NCI-H1930 (cell line): Measurements from ENCODE around the gene ACP4.

ENCODE experiments used
- DNase-seq, 2 experiments: peaks; one replicate each; lab custom pipeline; 2025; lab: John Stamatoyannopoulos, UW

Gene ACP4

DNA sequence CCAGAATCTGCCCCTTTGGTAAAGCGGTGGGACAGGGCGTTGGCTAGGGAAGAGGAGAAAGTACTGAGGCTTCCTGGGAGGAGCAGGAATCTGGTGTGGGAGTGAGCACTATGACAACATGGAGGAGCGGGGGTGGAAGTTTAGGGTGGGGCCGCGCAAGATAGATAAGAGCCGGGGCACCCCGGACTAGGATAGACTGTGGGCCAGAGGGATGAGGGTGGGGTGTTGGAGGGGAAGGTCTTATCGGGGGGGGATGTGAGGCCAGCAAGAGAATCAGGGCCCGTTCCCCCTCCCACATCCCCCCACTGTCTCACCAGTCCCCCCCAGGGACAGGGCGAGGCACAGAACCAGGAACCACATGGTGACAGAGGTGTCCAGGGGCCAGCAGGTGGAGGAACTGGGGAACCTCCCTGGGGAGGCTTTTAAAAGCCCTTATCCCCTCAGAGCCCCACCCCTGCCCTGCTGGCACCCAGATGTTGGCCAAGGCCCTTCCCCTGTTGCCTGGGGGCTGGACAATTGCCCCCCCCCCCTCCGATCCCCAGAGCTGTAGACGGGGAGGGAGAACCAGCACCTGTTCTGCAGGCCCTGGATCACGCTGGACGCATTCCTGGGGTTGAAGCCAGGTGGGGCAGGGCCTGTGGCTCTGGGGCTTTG is 33.3 kb downstream of the ACP4 start, which contains the start of gene KLK1:
Gene KLK1, minus strand, starts transcription at position 399 of the 654 bp plus-strand sequence. Its CDS starts 39 bp downstream, at position 360.
- no peak for DNase-seq

DNA sequence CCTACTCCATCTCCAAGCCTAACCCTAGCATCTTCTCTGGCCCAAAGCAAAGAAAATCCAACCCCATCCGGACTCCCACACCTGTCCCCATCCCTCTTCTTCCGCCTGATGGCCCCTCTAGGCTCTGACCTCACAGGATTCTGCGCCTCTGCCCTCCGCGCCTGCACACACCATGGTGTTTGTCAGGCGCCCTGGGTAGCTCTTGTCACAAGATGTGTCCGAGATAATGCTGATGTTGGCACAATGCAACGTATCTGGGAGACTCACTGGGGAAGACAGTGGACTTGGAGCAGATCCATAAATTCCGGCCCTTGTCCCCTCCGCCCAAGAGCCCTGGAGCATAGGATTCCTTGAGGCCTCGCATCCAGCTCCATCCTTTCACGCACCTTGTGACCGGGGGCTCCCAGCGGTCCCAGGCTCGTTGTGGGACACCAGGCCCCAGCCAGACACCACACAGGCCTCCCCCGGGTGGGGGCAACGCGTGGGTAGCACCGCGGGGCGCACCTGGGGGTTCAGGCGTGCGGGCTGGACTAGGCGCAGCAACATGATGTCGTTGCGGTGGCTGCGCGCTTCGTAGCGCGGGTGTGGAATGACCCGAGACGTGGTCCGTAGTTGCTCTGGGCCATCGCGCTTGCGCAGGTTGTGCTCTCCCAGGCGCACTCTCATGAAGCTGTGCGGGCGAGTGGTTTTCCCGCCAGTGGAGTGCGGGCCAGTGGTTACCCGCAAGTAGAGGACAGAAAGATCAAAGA is 36.5 kb downstream of the ACP4 start:
- no peak for DNase-seq

DNA sequence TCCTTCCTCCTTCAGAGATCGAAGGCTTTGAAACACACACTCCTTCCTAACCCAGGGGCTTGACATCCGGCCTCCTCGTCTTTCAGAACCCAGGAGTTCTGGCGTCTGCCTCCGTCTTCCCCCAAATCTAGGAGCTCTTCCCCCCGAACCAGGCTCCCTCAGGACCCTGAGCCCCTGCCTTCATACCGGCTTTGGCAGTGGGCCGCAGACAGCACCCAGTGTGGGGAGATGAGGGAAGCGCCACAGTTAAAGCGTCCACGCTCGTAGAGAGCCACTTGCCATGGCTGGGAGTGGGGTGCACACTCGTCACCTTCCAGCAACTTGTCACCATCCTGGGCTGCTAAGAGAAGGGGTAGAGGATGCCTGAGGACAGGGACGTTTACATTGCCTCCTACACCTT is 37.3 kb downstream of the ACP4 start:
- DNase-seq: no peak

DNA sequence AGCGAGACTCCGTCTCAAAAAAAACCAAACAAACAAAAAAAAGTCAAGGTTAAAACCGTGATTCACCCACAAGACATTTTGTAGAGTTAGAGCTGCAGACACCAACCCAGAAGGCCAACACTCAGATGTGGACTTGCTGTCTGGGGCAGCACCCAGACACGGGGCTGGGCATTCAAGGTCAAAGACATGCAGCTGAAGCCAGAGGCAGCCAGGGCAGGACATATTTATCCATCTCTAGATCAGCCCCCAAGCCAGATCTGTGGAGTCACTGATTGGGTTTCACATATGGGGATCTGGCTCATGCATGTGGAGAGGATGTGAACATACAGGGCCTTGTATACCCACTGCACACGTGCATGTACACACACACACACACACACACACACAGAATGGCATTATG is 39.6 kb downstream of the ACP4 start:
- DNase-seq: no peak

DNA sequence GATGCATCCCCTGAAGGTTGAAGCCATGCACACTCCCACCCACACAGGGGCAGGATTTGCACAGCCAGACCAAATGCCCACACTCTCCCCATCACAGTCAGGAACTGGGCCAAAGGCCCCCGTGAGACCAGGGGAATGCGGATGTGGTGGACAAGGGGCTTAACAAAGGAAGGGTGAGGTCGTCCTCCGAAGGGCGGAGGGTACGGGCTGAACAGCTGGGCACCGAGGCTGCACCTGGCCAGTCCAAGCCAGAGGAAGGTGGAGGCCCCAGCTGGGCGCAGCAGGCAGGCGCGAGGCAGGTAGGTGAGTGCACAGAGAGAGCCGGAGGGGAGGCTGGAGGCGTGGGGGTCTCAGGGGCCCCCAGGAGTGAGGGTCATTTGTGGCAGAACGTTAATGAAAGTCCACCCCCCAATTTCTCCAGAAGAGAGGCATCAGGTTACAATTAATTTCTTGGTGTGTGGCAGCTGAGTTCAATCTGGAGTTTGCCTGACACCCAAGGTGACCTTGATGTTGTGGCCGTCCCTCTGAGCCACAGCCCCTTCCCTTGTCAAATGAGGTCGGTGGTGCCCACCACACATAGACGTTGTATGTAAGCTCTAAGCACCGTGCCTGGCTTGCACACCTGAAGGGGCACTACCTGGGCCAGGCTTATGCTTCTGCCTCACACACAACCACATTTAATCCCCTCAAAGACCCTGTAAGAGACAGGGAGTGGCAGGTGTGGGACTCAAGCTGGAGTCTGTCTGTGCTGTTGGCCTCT is 40.2 kb downstream of the ACP4 start:
- DNase-seq: no peak

DNA sequence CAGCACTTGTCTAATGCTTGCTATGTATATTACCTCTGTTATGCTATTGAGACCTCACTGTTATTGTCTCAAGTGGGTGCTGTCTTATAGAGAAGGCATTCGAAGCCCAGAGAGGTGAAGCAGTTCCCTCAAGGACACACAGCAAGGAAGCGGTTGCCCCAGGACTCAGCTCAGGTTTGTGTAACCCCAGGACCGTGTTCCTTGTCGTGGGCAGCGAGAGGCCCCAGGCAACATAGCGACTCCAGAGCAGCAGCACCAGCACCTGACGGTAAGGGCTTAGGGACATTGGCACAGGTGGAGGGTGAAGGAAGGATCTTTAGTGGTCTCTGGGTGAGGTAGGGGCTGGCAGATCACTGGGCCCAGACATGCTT is 40.8 kb downstream of the ACP4 start:
- no peak for DNase-seq

DNA sequence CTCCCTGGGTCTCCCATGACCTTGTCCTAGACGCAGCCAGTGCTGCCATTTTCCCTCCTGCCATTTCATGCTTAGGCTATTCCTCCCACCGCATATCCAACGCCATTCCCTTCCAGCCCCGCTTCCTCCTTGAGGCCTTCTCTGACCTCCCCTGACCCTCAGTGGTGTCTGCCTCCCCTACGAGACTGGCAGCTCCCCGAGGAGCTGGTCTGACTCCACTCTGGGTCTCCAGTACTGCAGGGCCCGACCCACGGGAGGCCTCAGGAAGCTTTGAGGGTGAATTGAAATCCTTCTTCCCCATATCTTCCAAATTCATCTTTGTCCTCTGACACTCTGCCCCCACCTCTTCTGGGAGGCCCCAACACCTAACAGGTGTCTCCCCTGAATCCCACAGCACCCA is 42.5 kb downstream of the ACP4 start:
- no peak for DNase-seq

DNA sequence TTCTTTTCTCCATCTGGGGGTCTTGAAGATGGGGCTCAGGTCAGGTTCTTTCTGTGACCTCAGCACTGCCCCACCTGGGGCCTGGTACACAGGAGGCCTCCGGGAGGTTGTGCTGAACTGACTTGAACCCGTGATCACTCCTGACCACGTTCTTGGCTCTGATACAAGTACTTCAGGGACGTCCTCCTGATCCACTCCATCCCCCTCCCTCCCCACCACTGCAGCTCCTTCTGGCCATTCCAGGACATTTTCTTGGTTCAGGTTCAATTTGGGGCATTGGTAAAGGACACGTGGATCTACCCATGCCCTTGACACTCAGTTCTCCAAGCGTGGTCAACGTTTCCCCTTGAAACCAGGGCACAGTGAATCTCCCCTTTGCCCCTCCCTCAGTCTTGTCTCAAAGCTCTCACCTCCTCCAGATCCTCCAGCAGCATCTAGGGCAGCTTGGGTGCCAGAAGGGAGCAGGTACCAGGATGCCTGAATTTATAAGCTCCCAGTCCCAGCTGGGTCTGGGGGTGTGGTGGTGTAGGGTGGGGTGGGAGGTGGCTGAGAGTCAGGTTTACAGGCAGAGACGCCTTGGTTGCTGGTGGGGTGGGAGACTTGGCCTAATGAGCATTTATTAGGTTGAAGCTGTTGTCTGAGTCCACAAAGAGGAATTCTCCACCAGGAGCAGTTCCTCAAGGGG is 43.0 kb downstream of the ACP4 start, which contains the start of gene KLK15:
Gene KLK15, minus strand, starts transcription at position 458 of the 685 bp plus-strand sequence. CDS start 2,082 bp downstream, outside the sequence.
- no peak for DNase-seq

DNA sequence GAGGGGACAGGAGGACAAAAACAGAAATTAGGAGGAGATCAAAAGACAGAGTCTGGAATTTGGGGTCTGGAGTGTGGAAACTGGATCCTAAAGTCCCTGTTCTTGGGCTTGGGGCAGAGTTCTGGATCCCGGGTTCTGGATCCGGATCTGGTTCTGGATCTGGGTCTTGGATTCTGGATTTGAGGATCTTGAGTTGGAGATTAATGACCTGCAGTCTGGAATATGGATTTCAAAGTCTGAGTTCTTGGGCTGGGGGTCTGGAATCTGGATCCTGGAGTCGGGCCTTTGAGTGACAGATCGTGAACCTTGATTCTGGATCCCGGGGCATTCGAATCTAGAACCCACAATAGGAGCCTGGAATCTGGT is 43.6 kb downstream of the ACP4 start:
- no peak for DNase-seq

DNA sequence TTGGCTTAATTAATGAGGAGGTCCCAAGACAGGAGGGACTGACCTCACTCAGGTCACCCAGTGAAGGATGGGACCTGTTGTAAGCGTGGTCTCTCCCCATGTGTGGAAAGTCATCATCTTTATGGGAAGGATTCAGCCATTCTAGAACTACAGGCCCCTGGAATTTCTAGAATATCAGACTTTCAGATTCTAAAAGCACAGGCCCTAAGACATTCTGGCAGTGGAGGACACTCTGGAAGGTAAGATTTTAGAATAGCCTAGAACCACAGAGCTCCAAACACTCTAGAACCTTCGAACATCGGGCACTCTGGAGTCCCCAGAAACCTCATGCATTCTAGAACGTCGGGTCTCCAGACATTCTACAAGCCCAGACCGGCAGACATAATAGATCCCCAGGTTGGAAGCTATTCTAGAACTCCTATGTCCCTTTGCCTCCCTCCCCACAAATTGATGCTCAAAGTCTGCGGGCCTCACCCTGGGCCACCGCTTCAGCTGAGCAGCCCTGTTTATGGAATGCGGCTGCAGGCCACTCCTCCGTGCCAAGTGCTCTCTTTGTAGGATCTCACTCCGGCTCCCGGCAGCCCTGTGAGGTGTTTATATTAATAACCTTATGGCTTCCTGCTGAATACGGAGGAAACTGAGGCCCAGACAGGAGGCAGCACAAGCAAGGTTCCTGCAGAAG is 45.0 kb downstream of the ACP4 start:
- no peak for DNase-seq

DNA sequence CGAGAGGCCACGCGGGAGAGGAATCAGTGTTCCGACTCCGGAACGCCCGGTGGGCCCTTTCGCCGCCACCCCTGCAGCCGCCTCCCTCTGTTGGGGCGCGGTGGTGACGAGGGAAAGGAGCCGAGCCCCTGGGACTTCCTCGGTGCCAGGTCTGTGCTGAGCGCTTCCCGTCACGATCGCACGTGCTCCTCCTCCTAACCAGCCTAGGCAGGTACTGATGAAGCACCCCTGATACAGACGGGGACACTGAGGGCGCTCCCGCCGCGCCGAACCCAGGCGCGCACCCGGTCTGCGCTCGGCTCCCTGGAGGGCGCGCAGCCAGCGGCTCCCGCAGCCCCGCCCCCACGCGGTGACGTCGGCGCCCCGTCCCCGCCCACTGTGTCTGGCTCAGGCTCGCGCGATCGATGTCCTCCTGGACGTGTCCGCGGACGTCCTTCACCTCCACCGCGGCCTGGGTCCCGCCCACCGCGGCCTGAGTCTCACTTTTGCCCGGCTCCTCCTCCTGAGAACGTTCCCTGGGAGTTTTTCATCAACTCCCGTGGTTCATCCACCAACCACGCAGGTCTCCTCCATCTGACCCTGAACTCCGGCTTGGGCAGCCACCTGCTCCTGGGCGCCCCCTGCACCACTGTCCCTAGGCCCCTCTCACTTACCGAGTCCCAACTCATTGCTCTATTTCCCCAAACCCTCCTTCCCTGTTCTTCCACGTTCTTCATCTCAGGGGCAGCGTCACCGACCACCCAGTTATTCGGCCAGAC is 45.7 kb downstream of the ACP4 start:
- peak; percentile 59 to 85 for DNase-seq

DNA sequence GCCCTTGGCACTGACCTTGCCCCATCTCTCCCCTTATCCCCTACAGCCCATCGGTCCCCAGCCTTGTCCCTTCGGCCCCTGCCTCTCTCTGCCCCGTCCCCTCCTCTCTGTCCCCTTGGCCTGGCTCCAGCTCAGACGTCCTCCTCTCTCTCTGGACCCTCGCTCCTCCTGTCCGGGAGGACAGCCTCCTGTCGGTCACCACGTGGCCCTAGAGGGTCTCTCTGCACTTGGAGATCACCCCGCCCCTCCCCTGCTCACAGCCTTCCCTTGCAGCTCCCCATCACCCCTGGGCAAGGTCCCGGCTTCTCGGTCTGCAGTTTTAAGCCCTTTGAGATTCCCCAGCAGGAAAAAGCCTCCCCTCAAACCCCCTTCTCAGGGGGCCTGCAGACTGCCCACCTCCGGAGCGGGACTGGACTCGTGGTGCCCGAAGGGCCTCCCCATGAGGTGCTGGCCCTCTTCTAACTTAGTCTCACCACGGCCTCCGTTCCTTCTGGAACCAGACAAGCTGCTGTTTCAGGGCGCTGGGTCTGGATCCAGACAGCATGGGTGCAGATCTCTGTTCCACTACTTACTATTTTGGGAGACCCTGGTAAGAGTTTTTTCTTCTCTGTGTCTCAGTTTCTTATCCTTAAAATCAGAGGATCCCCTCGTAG is 46.5 kb downstream of the ACP4 start:
- DNase-seq: no peak

DNA sequence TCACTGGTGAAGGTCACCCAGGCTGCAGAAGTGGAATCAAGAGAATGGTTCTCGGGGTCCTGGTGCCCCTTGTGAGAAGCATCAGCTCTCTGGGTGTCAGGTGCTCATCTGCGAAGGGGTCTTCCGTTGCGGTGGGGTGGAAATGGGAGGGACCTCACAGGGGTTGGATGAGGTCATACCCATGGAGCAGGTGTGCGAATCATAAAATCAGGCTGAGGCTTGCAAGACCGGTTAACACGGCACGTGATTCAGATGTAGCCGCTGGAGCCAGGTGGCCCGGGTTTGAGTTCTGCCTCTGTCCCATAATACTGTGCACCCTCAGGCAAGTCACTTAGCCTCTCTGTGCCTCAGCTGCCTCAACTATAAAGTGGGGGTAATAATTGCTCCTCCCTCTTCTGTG is 47.1 kb downstream of the ACP4 start:
- no peak for DNase-seq

DNA sequence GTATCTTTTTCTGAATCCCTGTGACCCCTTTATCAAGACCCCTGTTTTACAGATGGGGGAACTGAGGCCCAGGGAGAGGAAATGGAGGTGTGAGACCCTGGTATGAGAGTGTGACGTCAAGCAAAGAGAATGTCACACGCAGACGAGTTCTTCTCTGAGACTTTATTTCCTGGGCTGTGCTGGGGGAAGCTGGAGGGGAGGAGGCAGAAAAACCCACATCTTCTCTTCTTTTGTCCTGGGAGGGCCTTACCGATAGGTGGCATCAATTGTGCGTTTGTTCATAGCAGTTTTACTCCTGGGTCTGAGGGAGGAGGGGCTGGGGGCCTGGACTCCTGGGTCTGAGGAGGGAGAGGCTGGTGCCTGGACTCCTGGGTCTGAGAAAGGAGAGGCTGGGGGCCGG is 48.0 kb downstream of the ACP4 start:
- DNase-seq: no peak

DNA sequence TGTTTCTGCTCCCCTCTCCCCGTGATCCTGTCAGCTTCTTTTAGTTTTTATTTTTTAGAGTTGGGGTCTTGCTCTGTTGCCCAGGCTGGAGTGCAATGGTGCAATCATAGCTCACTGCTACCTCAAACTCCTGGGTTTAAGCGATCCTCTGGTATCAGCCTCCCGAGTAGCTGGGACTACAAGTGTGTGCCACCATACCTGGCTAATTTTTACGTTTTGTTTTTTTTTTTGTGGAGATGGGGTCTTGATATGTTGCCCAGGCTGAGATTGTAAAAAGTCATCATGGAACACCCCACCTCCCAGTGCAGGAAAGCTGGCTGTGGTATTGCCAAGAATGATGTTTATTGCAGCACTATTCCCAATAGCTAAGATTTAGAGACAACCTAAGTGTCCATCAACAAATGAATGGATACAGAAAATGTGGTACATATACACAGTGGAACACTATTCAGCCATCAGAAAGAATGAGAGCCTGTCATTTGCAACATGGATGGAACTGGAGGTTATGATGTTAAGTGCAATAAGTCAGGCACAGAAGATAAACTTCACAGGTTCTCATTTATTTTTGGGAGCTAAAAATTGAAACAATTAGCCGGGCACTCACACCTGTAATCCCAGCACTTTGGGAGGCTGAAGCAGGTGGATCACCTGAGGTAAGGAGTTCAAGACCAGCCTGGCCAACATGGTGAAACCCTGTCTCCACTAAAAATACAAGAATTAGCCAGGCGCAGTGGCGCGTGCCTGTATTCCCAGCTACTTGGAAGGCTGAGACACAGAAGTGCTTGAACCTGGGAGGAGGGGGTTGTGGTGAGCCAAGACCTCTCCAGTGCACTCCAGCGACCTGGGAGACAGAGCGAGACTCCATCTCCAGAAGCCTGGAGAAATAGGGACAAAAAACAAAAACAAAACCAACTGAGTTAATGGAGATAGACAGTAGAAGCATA is 49.8 kb downstream of the ACP4 start:
- DNase-seq: no peak

DNA sequence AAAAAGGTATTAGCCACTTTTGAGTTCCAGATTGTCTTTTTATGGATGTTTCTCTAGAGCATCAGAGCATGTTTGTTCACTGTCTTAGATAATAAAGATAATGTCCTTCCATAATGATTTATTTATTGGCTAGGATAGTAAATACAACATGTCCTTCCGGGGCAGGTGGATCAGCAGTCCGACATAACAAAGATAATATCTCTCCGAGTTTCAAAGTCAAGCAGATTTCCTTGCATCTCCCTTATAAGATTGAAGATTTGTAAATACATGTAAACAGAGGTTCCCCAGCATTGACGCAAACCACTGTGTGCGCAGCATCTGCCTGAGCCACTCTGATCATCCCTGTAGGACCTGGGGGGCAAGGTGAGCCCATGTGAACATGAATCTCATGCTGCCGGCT is 51.9 kb downstream of the ACP4 start:
- no peak for DNase-seq

DNA sequence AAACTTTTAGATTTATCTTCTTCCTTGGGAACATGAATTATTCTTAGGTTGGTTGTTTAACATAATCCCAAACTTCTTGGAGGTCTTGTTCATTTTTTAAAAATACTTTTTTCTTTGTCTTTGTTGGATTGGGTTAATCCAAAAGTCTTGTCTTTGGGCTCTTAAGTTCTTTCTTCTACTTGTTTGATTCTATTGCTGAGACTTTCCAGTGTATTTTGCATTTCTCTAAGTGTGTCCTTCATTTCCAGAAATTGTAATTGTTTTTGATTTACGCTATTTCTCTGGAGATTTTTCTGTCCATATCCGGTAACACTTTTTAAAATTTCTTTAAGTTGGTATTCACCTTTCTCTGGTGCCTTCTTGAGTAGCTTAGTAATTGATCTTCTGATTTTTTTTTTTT is 53.0 kb downstream of the ACP4 start:
- DNase-seq: no peak

DNA sequence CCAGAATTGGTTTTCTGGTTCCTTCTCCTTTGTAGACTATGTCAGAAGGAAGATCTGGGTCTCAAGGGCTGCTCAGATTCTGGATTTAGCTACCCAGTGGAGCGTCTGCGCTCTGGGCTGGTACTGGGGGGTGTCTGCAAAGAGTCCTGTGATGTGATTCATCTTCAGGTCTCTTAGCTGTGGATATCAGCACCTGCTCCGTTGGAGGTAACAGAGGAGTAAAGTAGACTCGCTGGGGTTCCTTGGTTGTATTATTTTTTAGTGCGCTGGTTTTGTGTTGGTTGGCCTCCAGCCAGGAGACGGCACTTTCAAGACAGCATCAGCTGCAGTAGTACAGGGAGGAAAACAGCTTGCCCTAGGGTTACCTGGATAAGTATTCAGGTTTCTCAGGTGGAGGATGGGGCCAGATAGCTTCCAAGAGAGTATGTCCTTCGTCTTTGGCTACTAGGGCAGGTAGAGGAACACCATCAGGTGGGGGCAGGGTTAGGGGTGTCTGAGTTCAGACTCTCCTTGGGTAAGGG is 53.5 kb downstream of the ACP4 start:
- DNase-seq: no peak

DNA sequence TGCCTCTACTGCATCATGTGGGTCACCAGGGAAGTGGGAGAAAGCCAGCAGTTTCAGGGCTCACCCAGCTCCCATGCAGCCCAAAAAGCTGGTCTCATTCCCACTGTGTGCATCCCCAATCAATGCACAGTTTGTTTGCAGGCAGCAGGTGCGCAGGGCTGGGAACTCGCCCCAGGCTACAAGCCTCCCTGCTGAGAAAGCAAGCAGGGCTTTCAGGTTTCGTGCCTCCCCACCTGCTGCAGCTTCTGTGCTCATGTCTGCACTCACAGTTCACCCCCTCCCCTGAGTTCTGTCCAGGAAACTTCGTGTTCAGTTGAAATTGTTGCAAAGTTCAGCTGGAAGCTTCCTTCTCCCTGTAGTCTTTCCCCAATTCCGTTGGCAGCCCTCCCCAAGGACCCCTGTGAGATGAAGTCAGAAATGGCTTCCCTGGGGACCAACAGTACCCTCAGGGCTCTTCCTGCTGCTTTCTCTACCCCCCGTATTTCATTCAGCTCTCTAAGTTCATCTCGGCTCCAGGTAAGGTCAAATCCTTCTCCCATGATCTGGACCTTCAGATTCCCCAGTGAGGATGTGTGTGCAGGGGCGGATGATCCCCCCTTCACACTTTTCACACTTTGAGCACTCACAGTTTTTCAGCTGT is 54.2 kb downstream of the ACP4 start:
- peak in 1 of 2 experiments; percentile 20 for DNase-seq
